Measurements from ENCODE around the gene PTPA. TPM values are rescaled to one million over a fixed set of nuclear protein-coding genes. Genes with fewer than 3 reads are reported as not detected.

Gene PTPA
- 115 TPM for total RNA-seq
- long read RNA-seq, transcript PTPA-210 (3 exons, 1,153 nt) = minor isoform, 29 of 138 reads
- long read RNA-seq, transcript PTPA-201 (11 exons, 2,845 nt) = minor isoform, 5 of 138 reads
- long read RNA-seq, transcript PTPA-216 (3 exons, 857 nt) = minor isoform, 7 of 138 reads
- long read RNA-seq, transcript PTPA-207 (10 exons, 2,737 nt) = major isoform, 52 of 138 reads
- long read RNA-seq, partial matches to known transcripts = 8 of 138 reads
- long read RNA-seq, other reads (novel, unspliced or antisense) = 21 of 138 reads

GRCh38 chr9:129110740-129111527 lies at the start of gene PTPA, which contains the start of gene CRAT:
Gene PTPA, plus strand, starts transcription at chr9:129111415. Its CDS starts 186 bp downstream, at chr9:129111601.
Gene CRAT, minus strand, starts transcription at chr9:129110793. Its CDS starts 284 bp downstream, at chr9:129110509.
- Histone ChIP-seq H3K27ac (peak within 1 kb of the TSS; percentile 94), H3K9me3 (no peaks in the 10 kb centered on the region), H3K4me1 (peaks cover 17% of the 10 kb centered on the region), H3K27me3 (no peaks in the 10 kb centered on the region), H3K36me3 (no peaks in the 10 kb centered on the region), H3K4me3 (peak within 1 kb of the TSS; percentile 89)
- peak; percentile 94 for ATAC-seq
- intact Hi-C loops (cut with DNase I) = no loop called here
- TF ChIP-seq CTCF (IDR thresholded peaks at IDR 0.05) = no peak
- DNase-seq = peak; percentile 99

GRCh38 chr9:129063061-129063460 lies 48.2 kb upstream of the PTPA start:
- TF ChIP-seq CTCF (IDR thresholded peaks at IDR 0.05) = no peak
- intact Hi-C loops (cut with DNase I) = no loop called here
- no peak for ATAC-seq
- H3K4me3 ChIP-seq = no peak overlapping the region
- H3K9me3 ChIP-seq = no peaks in the 10 kb centered on the region
- no peak overlapping the region for H3K27ac ChIP-seq
- H3K36me3 ChIP-seq = peaks cover 65% of the 10 kb centered on the region
- DNase-seq = no peak
- H3K27me3 ChIP-seq = no peaks in the 10 kb centered on the region
- peaks cover under 1% of the 10 kb centered on the region for H3K4me1 ChIP-seq

GRCh38 chr9:129064499-129064908 lies 46.7 kb upstream of the PTPA start:
- H3K4me1 ChIP-seq = no peaks in the 10 kb centered on the region

GRCh38 chr9:129068110-129068509 lies 43.1 kb upstream of the PTPA start:
- peaks cover 32% of the 10 kb centered on the region for H3K36me3 ChIP-seq
- no peaks in the 10 kb centered on the region for H3K9me3 ChIP-seq
- no peaks in the 10 kb centered on the region for H3K27me3 ChIP-seq
- TF ChIP-seq CTCF (IDR thresholded peaks at IDR 0.05) = no peak
- no peak for DNase-seq
- no peaks in the 10 kb centered on the region for H3K4me1 ChIP-seq
- no peak for ATAC-seq
- H3K27ac ChIP-seq = no peak overlapping the region
- H3K4me3 ChIP-seq = no peak overlapping the region
- intact Hi-C loops (cut with DNase I) = no loop called here

More at GRCh38 chr9:129064499-129064908, 46.7 kb upstream of the PTPA start:
- no peak for DNase-seq
- H3K27ac ChIP-seq = no peak overlapping the region
- intact Hi-C loops (cut with DNase I) = no loop called here
- peaks cover 58% of the 10 kb centered on the region for H3K36me3 ChIP-seq
- H3K4me3 ChIP-seq = no peak overlapping the region
- H3K27me3 ChIP-seq = no peaks in the 10 kb centered on the region
- ATAC-seq = no peak
- TF ChIP-seq CTCF (IDR thresholded peaks at IDR 0.05) = no peak
- no peaks in the 10 kb centered on the region for H3K9me3 ChIP-seq

GRCh38 chr9:129068990-129069861 lies 42.0 kb upstream of the PTPA start:
- peak; percentile 85 for DNase-seq

More at GRCh38 chr9:129068990-129069861, 42.0 kb upstream of the PTPA start:
- peaks cover 22% of the 10 kb centered on the region for H3K36me3 ChIP-seq
- no peaks in the 10 kb centered on the region for H3K9me3 ChIP-seq
- no peak overlapping the region for H3K4me3 ChIP-seq
- ATAC-seq = peak; percentile 93
- intact Hi-C loops (cut with DNase I) = no loop called here
- no peak for TF ChIP-seq CTCF (IDR thresholded peaks at IDR 0.05)
- no peaks in the 10 kb centered on the region for H3K27me3 ChIP-seq
- H3K4me1 ChIP-seq = no peaks in the 10 kb centered on the region
- no peak overlapping the region for H3K27ac ChIP-seq
